HG02885 (cell line): ENCODE data around the gene JOSD2.

Source experiments
- ATAC-seq: cut with Tn5 transposase; IDR thresholded peaks from one replicate; pipeline ENCODE4 v1.9.1; 2021; ENCODE audit warnings: mild to moderate bottlenecking; ENCODE audit not compliant: unreplicated experiment, poor library complexity

JOSD2 gene

GRCh38 chr19:50511069-50511822, at the start of gene JOSD2:
Gene JOSD2, minus strand, starts transcription at chr19:50511191. Its CDS starts 760 bp downstream, at chr19:50510431.
- ATAC-seq, result peak; percentile 91

- ATAC-seq, result no peak
Observed at GRCh38 chr19:50559636-50560035, 48.6 kb upstream of the JOSD2 start.

- ATAC-seq, result no peak
Observed at GRCh38 chr19:50558449-50558848, 47.5 kb upstream of the JOSD2 start.

GRCh38 chr19:50558039-50558438, 47.0 kb upstream of the JOSD2 start:
- no peak for ATAC-seq

GRCh38 chr19:50557009-50557613, 46.1 kb upstream of the JOSD2 start:
- no peak for ATAC-seq

GRCh38 chr19:50556282-50557008, 45.5 kb upstream of the JOSD2 start:
- no peak for ATAC-seq

- no peak for ATAC-seq
Observed at GRCh38 chr19:50555450-50556281, 44.7 kb upstream of the JOSD2 start.

GRCh38 chr19:50555033-50555432, 44.0 kb upstream of the JOSD2 start:
- ATAC-seq, result no peak

- no peak for ATAC-seq
Observed at GRCh38 chr19:50554212-50554611, 43.2 kb upstream of the JOSD2 start.

GRCh38 chr19:50553134-50553703, 42.2 kb upstream of the JOSD2 start:
- ATAC-seq, result no peak

GRCh38 chr19:50552540-50552939, 41.5 kb upstream of the JOSD2 start:
- no peak for ATAC-seq

- ATAC-seq, result no peak
Observed at GRCh38 chr19:50551715-50552187, 40.8 kb upstream of the JOSD2 start.

GRCh38 chr19:50551034-50551714, 40.2 kb upstream of the JOSD2 start:
- ATAC-seq, result no peak

- ATAC-seq, result no peak
Observed at GRCh38 chr19:50550594-50550966, 39.6 kb upstream of the JOSD2 start.

- ATAC-seq, result no peak
Observed at GRCh38 chr19:50549927-50550593, 39.1 kb upstream of the JOSD2 start.

GRCh38 chr19:50549059-50549926, 38.3 kb upstream of the JOSD2 start:
- ATAC-seq, result no peak

GRCh38 chr19:50548191-50549058, 37.4 kb upstream of the JOSD2 start:
- no peak for ATAC-seq
